GM06990 (cell line): ENCODE results near the gene OLFML2A.

Source experiments
- DNase-seq: peaks from one replicate; pipeline ENCODE4 v3.0.0-alpha.2; 2011; ENCODE audit not compliant: insufficient read length; ENCODE audit errors: extremely low read depth
- H3K27me3 ChIP-seq: replicated peaks from 2 replicates; pipeline ENCODE4 v1.6.0; 2011; ENCODE audit warnings: low read length; ENCODE audit not compliant: control insufficient read depth, insufficient read depth
- H3K36me3 ChIP-seq: 2 replicates; pipeline ENCODE4 v1.5.1; 2011; ENCODE audit warnings: low read length; ENCODE audit not compliant: control insufficient read depth, insufficient read depth
- H3K4me3 ChIP-seq: replicated peaks from 2 replicates; pipeline ENCODE4 v1.5.1; 2011; ENCODE audit warnings: low read depth, mild to moderate bottlenecking, control low read depth, low read length
- TF ChIP-seq, protein P1 (sequence below): IDR thresholded peaks from 2 replicates; pipeline ENCODE4 v1.5.1; 2011; ENCODE audit warnings: low read length, control low read depth, mild to moderate bottlenecking, inconsistent platforms; ENCODE audit not compliant: insufficient read depth, poor library complexity, severe bottlenecking

The OLFML2A gene

DNA sequence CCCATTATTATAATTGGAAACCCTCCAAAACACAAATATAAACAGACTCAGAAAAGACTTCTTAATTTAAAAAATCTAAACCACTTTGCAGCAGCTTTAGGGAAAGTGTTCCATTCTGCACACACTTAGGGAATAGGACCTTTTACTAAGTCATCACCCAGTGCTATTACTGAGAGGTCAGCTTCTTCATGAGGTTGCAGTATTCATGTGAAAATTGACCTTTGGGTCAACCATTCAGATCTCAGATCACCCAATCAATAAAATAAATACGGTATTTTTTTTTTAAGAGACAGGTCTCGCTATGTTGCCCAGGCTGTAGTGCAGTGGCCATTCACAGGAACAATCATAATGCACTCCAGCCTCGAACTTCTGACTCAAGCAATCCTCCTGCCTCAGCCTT is 27.6 kb upstream of the OLFML2A start:
- H3K27me3 ChIP-seq = no peaks in the 10 kb centered on the region
- no peak overlapping the region for H3K4me3 ChIP-seq
- TF ChIP-seq, protein P1, sequence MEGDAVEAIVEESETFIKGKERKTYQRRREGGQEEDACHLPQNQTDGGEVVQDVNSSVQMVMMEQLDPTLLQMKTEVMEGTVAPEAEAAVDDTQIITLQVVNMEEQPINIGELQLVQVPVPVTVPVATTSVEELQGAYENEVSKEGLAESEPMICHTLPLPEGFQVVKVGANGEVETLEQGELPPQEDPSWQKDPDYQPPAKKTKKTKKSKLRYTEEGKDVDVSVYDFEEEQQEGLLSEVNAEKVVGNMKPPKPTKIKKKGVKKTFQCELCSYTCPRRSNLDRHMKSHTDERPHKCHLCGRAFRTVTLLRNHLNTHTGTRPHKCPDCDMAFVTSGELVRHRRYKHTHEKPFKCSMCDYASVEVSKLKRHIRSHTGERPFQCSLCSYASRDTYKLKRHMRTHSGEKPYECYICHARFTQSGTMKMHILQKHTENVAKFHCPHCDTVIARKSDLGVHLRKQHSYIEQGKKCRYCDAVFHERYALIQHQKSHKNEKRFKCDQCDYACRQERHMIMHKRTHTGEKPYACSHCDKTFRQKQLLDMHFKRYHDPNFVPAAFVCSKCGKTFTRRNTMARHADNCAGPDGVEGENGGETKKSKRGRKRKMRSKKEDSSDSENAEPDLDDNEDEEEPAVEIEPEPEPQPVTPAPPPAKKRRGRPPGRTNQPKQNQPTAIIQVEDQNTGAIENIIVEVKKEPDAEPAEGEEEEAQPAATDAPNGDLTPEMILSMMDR = no peak
- no peaks in the 10 kb centered on the region for H3K36me3 ChIP-seq
- no peak for DNase-seq

DNA sequence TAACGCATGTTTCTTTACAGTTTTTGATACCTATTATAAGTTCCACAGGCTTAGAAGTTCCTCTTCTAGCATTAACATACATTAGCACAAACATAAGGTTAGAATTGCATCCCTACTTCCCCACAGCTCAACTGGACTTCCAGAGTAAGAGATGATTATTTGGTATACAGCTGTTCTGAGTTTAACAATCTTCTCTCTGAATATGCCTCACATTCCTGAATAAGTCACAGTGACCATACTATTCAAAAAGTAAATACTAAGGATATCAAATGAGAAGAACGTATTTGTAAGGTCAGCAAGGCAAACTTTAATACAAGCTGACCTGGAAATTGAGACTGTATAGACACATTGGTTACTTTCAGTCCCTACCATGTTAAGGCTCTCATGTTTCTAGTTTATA is 27.2 kb upstream of the OLFML2A start:
- no peaks in the 10 kb centered on the region for H3K36me3 ChIP-seq
- no peak for DNase-seq
- TF ChIP-seq, protein P1 = no peak

DNA sequence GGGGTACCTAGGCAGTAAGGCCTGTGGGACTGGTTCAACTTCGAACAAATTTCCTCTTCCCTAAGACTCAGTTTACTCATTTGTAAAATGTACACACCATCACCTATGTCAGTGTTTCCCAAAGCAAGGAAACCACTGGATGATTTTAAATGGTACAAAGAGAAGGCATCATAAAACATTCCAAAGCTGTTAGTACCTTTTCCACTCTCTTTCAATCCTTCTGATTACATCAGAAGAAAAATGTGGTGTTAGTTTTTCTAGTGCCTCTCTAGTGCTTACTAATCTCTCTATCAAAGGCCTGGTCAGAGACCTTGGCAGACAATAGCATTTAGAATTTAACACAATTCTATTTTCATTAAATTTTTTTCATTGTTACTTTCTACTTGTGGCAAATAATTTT is 24.0 kb upstream of the OLFML2A start:
- TF ChIP-seq, protein P1 = no peak
- H3K27me3 ChIP-seq = no peaks in the 10 kb centered on the region
- no peak for DNase-seq
- H3K4me3 ChIP-seq = no peak overlapping the region
- no peaks in the 10 kb centered on the region for H3K36me3 ChIP-seq

More for the DNA sequence above, 27.2 kb upstream of the OLFML2A start:
- Histone ChIP-seq H3K4me3 (no peak overlapping the region), H3K27me3 (no peaks in the 10 kb centered on the region)

DNA sequence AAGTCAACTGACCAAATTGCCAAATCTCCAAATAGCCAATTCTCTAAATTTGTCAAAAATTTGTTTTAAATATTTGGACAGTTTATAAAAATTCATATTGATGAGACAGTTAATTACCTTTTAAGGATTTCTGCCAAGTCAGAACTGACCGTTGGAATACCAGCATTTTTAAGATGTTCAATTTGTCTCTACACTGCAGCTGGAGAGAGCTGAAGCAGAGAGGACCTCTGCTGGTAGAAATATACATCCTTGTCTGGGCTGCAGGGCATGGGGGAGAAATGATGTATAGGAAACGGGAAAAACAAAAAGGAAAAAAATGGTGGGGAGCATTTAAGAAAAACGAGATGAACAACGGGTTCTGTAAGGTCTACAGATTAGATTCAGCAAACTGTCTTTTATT is 22.6 kb upstream of the OLFML2A start:
- H3K36me3 ChIP-seq = no peaks in the 10 kb centered on the region
- no peak for DNase-seq
- H3K4me3 ChIP-seq = no peak overlapping the region
- no peaks in the 10 kb centered on the region for H3K27me3 ChIP-seq
- TF ChIP-seq, protein P1 = peak; percentile 46

DNA sequence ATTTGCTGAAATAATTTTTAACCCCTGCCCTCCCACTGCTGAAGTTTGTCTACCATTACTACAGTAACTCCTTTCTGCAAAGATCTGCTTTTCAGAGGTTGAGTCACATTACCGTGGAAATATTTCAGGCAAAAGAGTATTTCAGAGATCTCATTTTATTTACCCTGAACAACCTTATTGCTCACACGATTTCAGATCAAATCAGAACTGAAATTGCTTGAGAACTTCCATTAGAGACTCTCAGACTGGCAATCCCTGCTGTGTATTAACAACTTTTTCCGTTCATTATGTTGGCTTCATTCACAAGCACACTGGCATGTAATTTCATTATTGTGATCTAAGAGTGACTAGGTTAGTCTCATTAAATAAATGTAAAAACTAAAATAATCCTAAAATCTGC is 21.9 kb upstream of the OLFML2A start:
- TF ChIP-seq, protein P1 = no peak
- no peak overlapping the region for H3K4me3 ChIP-seq
- no peak for DNase-seq
- no peaks in the 10 kb centered on the region for H3K36me3 ChIP-seq
- H3K27me3 ChIP-seq = no peaks in the 10 kb centered on the region

DNA sequence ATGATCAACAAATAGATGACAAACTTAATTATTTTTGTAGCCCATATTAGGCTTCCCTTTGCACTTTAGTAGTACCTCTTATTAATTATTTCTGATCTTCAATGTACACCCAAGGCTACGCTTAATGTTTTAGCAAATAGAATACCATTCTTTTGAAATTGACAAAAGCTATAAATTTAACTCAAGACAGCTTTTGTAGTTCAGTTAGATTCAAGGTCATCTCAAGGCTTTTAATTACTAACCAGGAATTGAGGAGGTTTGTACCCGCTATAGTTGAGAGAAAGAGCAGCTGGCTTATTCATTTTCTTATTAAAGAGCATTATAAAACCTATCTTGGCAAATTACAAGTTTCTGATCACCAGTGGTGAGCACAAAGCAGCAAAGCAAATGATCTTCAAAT is 20.9 kb upstream of the OLFML2A start:
- DNase-seq = no peak
- H3K36me3 ChIP-seq = no peaks in the 10 kb centered on the region
- TF ChIP-seq, protein P1 = no peak
- H3K4me3 ChIP-seq = no peak overlapping the region
- H3K27me3 ChIP-seq = no peaks in the 10 kb centered on the region
